ENCODE results near the gene REEP6.

GRCh38 chr19:1473085-1473851, 17.7 kb upstream of the REEP6 start:
- TF ChIP-seq REST (IDR thresholded peaks at IDR 0.05; ENCODE audit: insufficient read depth in 1 of 2, low read depth in 2 of 2, low read length in 2 of 2): no peak
- TF ChIP-seq FOXP2 (optimal IDR thresholded peaks at IDR 0.05; ENCODE audit: borderline replicate concordance, extremely low read depth, extremely low read length, insufficient read depth): no peak
- peak; percentile 17; the same call in 1 of the 2 replicates for TF ChIP-seq POLR2AphosphoS5 (IDR thresholded peaks at IDR 0.05; ENCODE audit: low read depth, low read length)
